Germinal center (tissue), 1 donor: ENCODE results near the gene EVI5L.

ENCODE experiments used
- DNase-seq: peaks from one replicate; pipeline ENCODE4 v3.0.0; 2012; ENCODE audit warnings: mixed read lengths, low spot score

Gene EVI5L

DNA sequence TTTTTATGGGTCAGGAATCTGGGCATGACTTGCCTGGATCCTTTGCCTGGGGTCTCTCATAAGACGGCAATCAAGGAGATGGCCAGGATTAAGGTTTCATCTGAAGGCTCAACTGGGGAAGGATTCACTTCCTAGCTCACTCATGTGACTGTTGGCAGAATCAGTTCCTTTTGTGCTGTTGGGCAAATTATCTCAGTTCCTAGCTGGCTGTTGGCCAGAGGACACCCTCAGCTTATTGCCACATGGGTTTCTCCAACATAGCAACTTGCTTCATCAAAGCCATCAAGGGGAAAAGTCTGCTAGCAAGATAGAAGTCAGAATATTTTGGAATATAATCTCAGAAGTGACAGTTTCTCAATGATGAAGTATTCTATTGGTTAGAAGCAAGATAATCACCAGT is 12.2 kb upstream of the EVI5L start:
- DNase-seq = no peak

DNA sequence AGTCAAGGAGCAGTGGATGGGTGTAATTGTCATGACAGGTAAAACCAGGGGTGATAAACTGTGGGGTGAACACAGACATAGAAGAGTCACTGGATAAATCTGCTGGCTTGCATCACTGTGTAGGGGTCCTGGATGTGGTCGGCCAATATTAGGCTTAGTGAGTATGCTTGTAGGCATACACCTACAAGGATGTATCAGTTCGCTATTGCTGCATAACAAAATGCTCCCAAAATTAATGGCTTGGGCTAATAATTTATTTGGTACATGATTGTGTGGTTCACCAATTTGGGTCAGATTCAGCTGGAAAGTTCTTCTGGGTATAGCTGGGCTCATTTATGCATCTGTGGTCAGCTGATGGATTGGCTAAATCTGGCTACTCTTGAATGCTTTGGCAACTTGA is 11.2 kb upstream of the EVI5L start:
- DNase-seq = no peak

DNA sequence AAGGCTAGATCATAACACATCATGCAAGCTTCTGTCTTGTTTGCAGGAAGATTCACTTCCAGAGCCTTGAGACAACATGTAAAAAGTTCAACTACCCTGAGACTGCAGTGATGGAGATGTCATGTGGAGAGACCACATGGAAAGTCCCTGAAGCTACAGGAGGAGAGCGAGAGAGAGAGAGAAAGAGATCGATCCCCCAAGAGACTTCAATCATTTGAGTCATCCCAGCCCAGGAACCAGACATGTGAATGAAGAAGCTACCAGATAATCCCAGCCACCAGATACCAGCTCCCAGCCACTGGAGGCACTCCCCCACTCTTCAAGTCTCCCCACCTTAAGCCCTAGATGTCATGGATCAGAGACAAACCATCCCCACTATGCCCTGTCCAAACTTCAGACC is 10.7 kb upstream of the EVI5L start:
- DNase-seq = no peak

DNA sequence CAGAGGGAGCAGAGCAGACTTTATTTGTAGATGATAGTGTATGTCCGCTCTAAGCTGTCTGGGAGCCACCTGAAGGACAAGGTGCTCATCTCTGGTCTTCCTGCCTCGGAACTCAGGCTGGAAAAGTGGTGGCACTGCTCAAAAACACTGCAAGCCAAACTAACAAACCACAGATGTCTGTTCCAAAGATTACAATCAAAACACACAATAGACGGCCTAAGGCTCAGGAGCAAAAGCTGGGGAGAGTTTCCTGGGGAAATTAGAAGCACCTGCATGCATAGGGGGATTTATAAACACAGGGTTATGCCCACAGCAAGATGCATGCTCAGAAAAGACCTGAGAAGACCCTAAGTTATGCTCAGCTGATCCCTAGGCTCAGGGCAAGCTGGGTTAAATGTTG is 9.4 kb upstream of the EVI5L start:
- no peak for DNase-seq

DNA sequence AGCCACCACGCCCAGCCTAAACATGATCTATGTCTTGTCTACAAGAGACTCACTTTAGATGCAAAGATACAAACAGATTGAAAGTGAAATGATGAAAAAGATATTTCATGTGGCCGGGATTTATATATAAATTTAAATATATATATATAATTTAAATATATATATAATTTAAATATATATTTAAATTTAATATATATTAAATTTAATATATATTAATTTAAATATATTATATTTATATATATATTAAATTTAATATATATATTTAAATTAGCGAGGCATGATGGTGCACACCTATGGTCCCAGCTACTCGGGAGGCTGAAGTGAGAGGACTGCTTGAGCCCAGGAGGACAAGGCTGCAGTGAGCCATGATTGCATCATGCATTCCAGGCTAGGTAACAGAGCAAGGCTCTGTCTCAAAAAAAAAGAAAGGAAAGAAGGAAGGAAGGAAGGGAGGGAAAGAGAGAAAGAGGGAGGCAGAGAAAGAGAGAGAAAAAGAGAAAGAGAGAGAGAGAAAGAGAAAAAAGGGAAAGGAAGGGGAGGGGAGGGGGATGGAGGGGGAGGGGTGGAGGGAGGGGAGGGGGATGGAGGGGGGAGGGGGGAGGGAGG is 7.0 kb upstream of the EVI5L start:
- DNase-seq = no peak

DNA sequence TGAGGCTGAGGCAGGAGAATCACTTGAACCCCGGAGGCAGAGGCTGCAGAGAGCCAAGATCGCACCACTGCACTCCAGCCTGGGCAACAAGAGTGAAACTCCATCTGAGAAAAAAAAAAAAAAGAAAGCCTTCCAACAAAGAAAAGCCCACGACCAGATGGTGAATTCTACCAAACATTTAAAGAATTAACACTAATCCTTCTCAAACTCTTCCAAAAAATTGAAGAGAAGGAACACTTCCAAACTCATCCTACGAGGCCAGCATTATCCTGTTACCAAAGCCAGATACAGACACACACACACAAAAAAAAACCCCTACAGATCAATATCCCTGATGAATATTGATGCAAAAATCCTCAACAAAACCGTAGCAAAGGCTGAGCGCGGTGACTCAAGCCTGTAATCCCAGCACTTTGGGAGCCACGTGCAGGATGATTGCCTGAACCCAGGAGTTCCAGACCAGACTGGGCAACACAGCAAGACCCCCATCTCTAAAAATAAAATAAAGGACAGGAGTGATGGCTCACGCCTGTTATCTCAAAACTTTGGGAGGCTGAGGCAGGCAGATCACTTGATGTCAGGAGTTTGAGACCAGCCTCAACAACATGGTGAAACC is 6.2 kb upstream of the EVI5L start:
- no peak for DNase-seq

DNA sequence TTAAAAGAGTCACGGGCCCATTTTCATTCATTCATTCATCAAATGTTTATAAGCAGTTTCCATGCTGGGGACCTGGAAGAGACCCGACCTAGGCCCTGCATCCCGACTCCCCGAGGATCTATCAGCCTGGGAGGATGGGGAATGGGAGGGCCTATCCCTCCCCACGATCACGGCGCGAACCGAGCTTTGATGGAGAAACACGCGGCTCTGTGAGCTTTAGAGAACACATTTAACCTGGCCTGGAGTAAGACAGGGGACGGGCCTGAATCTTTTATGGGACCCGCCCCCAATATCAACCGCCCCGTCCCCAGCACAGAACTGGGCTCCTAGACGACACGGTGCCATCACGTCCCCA is 875 bp upstream of the EVI5L start:
- no peak for DNase-seq

DNA sequence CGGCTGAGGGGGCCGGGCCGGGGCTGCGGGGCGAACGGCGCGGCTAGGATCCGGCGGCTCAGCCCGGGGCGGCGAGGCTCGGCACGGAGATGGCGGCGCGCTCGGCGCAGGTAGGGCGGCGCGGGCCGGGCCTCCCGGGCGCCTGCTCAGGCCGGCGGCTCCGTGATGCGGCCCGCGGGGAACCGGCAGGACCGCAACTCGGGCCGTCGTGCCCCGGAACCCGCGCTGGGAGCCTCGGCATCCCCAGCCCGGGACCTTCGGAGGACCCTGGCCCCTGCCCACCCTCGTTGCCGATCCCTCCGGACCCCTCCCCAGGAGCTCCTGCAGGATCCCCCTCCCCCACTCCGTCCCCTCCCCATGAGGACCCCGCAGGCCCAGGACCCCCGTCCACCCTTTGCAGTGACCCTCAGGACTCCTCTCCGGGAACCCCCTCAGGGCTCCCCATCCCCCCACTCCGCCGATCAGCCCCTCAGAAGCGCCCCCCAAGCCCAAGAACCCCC is 304 bp downstream of the EVI5L start:
- no peak for DNase-seq

DNA sequence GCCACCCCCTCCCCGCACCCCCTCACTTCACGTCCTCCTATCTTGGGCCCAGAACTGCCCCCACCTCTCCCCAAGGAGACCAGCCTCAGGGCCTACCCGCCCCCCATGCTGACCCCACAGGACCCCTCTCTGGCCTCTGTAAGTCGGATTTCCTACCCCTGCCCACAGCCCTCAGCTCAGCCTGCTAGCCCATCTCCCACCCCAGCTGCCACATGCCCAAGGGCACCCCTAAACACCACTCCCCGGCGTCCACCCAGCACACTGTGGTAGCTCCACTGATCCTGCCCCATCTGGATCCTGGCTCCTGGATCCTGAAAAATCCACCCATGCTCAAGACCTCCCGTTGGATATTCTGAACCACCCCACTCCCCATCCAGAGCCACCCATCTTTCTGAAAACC is 805 bp downstream of the EVI5L start:
- no peak for DNase-seq

DNA sequence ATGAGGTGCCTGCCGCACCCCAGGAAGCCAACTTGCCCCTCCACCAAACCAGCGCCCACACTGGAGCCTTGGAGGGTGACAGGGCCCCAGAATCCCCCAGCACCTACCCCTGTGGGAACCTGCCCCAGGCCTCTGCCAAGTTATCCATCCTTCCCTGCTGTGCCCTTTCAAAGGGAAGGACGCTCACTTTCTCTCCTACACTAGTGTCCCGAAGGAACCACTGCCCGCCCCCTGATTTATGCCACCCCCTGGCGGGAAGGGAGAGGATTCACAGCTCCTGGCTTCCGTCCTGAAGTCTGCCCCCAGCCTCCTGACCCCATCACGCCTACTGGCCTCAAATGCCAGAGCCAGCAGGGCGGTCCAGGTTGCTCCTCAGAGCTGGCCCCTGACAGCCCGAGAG is 1.4 kb downstream of the EVI5L start:
- no peak for DNase-seq

DNA sequence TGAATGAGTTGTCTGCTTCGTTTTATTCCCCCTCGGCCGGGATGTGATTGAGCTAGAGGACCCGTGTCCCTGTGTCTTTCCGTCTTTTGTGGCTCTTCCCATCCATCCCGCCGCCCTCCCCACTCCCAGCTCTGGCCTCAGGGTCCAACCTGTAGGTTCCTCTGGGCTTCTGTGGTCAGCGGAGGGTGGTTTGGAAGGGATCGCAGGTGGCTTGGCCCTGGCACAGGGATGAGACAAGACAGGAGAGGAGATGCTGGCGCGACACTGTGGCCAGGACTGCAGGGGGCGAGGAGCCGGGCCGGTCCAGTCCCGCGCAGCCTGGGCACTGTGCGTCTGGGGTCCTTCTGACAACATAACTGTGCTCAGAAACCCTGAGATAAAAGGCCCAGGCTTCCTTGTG is 2.0 kb downstream of the EVI5L start:
- no peak for DNase-seq

DNA sequence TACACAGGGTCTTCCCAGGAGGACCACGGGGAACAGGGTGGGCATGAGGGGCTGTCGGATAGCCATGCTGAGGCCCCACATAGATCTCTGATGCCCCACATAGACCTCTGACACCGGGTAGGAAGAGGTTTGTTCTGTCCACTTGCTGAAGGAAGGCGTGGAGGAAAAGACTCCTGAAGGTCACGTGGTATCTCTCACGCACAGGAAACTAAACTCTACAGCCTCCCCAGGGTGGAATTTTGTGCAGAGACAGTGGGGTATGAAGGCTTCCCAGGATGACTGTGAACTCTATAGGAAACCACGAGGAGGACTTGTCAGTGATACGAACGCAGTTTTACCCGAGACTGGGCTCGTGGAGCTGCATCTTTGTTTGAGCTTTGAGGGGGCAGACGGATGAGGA is 2.8 kb downstream of the EVI5L start:
- DNase-seq = no peak

DNA sequence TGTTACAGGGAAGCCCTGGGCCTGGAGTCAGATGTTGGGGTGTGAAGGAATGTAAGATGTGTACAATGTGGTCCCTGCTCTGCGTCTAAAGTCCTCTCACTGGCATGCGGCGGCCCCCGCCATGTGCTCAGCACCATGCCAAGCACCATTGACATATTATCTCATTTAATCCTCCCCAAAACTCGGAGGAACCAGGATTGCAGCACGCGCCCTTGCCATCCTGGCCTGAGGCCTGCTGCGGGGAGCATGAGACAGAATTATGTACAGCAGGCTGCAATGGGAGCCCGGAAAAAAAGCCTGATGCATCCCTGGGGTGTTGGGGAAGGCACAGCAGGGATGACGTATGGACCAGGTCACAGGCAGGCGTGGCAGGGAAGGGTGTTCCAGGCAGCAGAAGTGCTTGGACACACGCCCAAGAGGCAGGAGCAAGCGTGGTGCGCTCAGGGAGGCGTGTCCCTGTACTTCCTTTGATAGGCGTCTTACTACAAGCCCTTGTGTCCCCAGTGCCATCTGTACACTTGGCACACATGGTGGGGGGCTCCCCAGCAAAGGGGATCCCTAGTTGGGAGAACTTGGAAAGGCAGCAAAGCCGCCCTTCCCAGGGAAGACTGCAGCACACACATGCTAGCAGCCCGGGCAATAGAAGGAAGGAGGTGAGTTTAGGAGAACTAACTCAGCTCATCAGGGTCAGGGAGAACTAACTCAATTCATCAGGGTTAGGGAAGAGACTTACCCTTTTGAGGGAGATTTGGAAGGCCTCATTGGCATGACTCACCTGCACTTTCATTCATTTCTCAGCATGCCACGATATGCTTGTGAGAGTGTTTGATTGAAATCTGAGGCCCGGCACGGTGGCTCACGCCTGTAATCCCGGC is 3.4 kb downstream of the EVI5L start:
- no peak for DNase-seq

DNA sequence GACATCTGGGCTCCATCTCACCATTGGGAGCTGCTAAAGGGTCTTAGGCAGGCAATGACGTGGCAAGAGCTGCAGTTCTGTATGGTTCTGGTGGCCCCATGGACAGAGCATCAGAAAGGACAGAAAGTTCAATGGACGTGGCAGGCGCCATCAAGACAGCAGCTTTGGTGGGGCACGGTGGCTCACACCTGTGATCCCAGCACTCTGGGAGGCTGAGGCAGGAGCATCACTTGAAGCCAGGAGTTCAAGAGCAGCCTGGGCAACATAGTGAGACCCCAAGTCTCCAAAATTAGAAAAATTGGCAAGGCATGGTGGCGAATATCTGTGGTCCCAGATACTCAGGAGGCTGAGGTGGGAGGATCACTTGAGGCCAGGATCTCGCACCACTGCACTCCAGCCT is 9.5 kb downstream of the EVI5L start:
- DNase-seq = no peak

DNA sequence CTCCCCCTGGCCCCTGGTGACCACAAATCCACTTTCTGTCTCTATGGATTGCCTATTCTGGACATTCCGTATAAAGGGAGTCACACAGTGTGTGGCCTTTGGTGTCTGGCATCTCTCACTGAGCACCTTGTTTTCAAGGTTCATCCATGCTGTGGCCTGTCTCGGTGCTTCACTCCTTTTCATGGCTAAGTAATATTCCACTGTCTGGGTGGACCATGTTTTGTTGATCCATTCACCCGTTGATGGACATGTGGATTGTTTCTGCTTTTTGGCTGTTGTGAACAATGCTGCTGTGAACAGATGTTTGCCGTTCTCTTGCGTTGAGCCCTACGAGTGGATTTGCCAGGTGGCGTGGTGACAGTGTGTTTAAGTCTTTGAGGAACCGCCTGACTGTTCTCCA is 10.6 kb downstream of the EVI5L start:
- DNase-seq = no peak

DNA sequence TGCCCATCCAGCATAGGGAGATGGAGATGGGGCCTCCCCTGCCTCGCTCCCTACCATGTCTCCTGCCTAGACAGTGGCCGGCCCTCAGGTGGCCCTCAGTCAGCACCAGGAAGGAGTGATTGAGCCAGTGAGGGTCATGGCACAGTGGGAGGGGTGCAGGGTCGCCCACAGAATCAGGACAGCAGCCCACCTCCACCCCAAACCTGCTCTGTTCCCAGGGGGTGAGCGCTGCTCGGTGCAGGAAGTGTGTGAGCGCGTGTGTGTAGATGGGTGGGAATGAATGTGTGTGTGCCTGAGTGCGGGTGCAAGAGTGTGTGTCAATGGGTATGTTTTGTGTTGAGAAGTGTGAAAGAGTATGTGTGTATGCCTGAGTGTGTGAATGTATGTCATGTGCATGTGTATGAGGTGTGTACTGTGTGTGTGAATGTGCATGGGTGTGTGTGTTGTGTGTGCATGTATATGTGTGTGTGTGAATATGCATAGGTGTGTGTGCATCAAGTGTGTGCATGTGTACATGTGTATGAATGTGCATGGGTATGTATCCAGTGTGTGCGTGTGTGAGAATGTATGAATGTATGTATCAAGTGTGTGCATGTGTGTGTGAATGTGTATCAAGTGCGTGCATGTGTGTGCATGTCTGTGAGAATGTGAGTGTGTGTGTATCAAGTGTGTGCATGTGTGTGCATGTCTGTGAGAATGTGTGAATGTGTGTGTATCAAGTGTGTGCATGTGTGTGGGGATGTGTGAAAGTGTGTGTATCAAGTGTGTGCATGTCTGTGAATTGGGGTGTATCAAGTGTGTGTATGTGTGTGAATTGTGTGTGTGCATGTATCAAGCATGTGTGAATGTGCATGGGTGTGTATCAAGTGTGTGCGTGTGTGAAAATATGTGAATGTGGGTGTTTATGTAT is 12.0 kb downstream of the EVI5L start:
- DNase-seq = no peak

DNA sequence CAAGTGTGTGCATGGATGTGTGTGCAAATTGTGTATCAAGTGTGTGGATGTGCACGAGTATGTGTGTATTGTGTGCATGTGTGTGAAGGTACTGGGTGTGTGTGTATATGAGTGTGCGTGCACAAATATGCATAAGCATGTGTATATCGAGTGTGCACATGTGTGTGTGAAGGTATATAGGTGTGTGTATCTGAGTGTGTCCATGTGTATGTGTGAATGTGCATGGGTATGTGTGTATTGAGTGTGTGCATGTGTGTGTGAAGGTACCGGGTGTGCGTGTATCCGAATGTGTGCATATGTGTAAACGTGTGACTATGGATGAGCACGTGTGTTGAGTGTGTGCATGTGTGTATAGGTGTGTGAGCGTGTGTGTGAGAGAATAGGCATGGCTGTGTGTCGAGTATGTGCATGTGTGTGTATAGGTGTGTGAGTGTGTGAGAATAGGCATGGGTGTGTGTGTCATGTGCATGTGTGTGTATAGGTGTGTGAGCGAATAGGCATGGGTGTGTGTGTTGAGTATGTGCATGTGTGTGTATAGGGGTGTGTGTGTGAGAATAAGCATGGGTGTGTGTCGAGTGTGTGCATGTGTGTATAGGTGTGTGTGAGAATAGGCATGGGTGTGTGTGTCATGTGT is 12.8 kb downstream of the EVI5L start:
- DNase-seq = no peak

DNA sequence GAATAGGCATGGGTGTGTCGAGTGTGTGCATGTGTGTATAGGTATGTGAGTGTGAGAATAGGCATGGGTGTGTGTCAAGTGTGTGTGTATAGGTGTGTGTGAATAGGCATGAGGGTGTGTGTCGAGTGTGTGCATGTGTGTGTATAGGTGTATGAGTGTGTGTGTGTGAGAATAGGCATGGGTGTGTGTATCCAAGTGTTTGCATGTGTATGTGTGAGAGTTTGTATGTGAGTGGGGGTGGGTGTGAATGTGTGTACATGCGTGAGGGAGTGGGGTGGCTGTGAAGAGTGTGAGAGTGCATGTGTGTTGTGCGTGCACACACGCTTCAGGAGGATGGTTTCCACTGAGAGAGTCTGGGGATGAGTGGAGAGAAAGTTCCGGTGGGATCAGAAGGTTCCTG is 13.5 kb downstream of the EVI5L start:
- no peak for DNase-seq

DNA sequence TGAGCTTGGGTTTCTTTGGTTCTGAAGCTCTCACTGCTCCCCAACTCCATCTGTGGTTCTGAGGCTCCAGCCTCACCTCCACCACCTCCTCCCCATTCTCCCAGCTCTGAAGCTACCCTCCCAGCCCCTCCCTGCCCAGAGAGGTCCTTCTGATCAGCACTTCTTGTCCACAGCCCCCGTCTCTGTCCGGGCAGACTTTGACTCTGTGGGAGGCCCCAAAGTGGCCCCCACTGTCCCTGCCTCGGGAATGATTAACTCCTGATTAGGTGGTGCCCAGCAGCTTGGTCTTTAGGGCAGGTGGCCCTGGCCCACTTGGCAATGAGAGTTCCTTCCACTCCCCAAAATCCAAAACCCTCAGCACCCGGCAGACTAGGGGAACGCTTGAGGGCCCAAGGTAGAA is 14.4 kb downstream of the EVI5L start:
- no peak for DNase-seq

DNA sequence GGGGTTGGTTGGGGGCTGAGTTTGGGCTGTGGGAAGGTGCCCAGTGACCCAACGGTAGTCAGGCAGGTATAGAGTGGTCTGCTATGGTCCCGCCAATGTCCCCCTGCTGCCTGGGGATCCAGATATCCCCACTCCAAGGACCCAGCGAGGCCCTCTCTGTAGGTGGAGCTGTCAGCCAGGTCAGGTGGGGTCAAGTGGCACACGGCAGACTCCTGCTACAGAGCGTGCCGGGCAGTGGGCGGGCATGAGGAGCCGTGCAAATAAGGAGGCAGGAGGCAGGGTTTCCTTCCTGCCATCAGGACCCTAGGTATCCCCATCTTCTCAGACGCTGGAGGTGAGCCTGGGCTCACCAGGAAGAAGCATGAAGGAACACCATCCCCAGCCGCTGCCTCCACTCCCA is 14.9 kb downstream of the EVI5L start:
- no peak for DNase-seq

DNA sequence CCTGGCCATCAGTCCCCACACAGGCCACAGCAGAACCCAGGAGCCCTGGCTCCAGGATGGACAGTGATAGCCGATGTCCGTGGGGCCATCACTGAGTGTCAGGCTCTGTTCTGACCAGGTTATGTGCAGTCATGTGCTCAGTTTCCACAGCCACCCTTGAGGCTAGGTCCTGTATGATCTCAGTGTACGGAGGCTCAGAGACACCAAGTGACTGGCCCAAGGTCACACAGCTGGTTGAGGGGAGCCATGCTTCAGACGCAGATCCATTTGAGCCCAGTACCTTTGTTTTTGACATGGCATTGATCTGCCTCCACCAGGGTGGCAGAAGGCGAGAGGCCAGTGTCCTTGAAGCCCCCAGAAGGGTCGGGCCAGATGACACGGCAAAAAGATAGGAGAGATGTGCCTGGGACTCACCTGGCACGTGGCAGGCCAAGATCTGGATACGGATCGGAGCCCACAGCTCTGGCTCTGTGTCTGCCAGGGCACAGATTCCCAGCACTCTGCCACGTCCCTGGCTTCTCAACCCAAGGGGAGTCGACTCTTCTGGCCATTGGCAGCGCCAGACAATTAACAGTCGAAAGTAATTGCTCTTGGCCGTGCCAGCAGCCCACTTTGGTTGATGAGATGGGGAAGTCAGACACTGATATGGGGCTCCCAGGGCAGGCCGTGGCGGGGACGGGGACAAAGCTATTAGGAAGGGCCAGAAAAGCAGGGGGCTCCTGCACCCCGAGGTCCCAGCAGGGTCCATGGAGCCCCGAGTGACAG is 15.6 kb downstream of the EVI5L start:
- no peak for DNase-seq
